ENCODE data around the gene SLC35F2.

The SLC35F2 gene

GRCh38 chr11:107818491-107818890 lies 40.1 kb downstream of the SLC35F2 start:
- Histone ChIP-seq H3K27ac (replicated peaks) (no peak overlapping the region), H3K27me3 (ENCODE audit: insufficient read depth, poor library complexity, severe bottlenecking) (no peaks in the 10 kb centered on the region), H3K4me3 (replicated peaks; ENCODE audit: insufficient read depth, low read length) (no peak overlapping the region)
- TF ChIP-seq POLR2AphosphoS5 (IDR thresholded peaks at IDR 0.05; ENCODE audit: low read depth) = no peak
- DNase-seq (ENCODE audit: low read depth in 1 of 2, low spot score in 1 of 2) = no peak

- no peaks in the 10 kb centered on the region for H3K27me3 ChIP-seq (ENCODE audit: insufficient read depth, poor library complexity, severe bottlenecking)
- DNase-seq (ENCODE audit: low read depth in 1 of 2, low spot score in 1 of 2) = no peak
- no peak overlapping the region for H3K4me3 ChIP-seq (replicated peaks; ENCODE audit: insufficient read depth, low read length)
- no peak overlapping the region for H3K27ac ChIP-seq (replicated peaks)
- TF ChIP-seq SPI1 (IDR thresholded peaks at IDR 0.05; ENCODE audit: borderline replicate concordance, low read depth) = no peak
- no peak for TF ChIP-seq POLR2AphosphoS5 (IDR thresholded peaks at IDR 0.05; ENCODE audit: low read depth)
- TF ChIP-seq REST (IDR thresholded peaks at IDR 0.05; ENCODE audit: insufficient replicate concordance, low read depth) = no peak
- TF ChIP-seq CTCF (IDR thresholded peaks at IDR 0.05; ENCODE audit: insufficient read depth, low read length) = no peak
- no peak for TF ChIP-seq GABPA (IDR thresholded peaks at IDR 0.05; ENCODE audit: low read depth)
These were observed 42.6 kb downstream of the SLC35F2 start for GRCh38 chr11:107816028-107816427.

GRCh38 chr11:107810875-107811274 lies 47.7 kb downstream of the SLC35F2 start:
- Histone ChIP-seq H3K27ac (replicated peaks) (no peak overlapping the region), H3K4me3 (replicated peaks; ENCODE audit: insufficient read depth, low read length) (no peak overlapping the region), H3K27me3 (ENCODE audit: insufficient read depth, poor library complexity, severe bottlenecking) (no peaks in the 10 kb centered on the region)
- no peak for TF ChIP-seq CTCF (IDR thresholded peaks at IDR 0.05; ENCODE audit: insufficient read depth, low read length)
- TF ChIP-seq POLR2AphosphoS5 (IDR thresholded peaks at IDR 0.05; ENCODE audit: low read depth) = no peak
- TF ChIP-seq SPI1 (IDR thresholded peaks at IDR 0.05; ENCODE audit: borderline replicate concordance, low read depth) = no peak
- TF ChIP-seq REST (IDR thresholded peaks at IDR 0.05; ENCODE audit: insufficient replicate concordance, low read depth) = no peak
- no peak for TF ChIP-seq GABPA (IDR thresholded peaks at IDR 0.05; ENCODE audit: low read depth)
- no peak for DNase-seq (ENCODE audit: low read depth in 1 of 2, low spot score in 1 of 2)

- TF ChIP-seq CTCF (IDR thresholded peaks at IDR 0.05; ENCODE audit: insufficient read depth, low read length) (no peak), REST (IDR thresholded peaks at IDR 0.05; ENCODE audit: insufficient replicate concordance, low read depth) (no peak), POLR2AphosphoS5 (IDR thresholded peaks at IDR 0.05; ENCODE audit: low read depth) (no peak)
- no peak overlapping the region for H3K27ac ChIP-seq (replicated peaks)
- H3K4me3 ChIP-seq (replicated peaks; ENCODE audit: insufficient read depth, low read length) = no peak overlapping the region
- H3K27me3 ChIP-seq (ENCODE audit: insufficient read depth, poor library complexity, severe bottlenecking) = no peaks in the 10 kb centered on the region
- no peak for DNase-seq (ENCODE audit: low read depth in 1 of 2, low spot score in 1 of 2)
These were observed 50.1 kb downstream of the SLC35F2 start for GRCh38 chr11:107808521-107808920.
